Astrocyte (in vitro differentiated cells and primary cell): Measurements from ENCODE around the gene SYDE2. TPM values are rescaled to one million over a fixed set of nuclear protein-coding genes. Genes with fewer than 3 reads are reported as not detected.

Experiments used
- DNase-seq: peaks from one replicate; pipeline ENCODE4 v3.0.0-alpha.2; 2010; ENCODE audit warnings: low read depth
- FAIRE-seq: peaks from 2 replicates; lab custom pipeline; 2011; peaks lifted over from hg19 to GRCh38; lab: Jason Lieb, UNC
- H2AFZ ChIP-seq: 2 replicates; pipeline ENCODE4 v1.6.0; 2012; ENCODE audit warnings: low read depth, low read length, inconsistent platforms
- H3K27ac ChIP-seq: 2 replicates; pipeline ENCODE4 v1.5.1; 2011; ENCODE audit warnings: low read depth, low read length, inconsistent platforms
- H3K27me3 ChIP-seq: 2 replicates; pipeline ENCODE4 v1.6.0; 2011; ENCODE audit warnings: low read length, inconsistent platforms; ENCODE audit not compliant: insufficient read depth
- H3K36me3 ChIP-seq: 2 replicates; pipeline ENCODE4 v1.5.1; 2011; ENCODE audit warnings: low read length, inconsistent platforms; ENCODE audit not compliant: insufficient read depth
- H3K4me1 ChIP-seq: 2 replicates; pipeline ENCODE4 v1.5.1; 2011; ENCODE audit warnings: low read length, inconsistent platforms; ENCODE audit not compliant: insufficient read depth
- H3K4me2 ChIP-seq: 2 replicates; pipeline ENCODE4 v1.6.0; 2012; ENCODE audit warnings: low read length, inconsistent platforms
- H3K4me3 ChIP-seq: 2 replicates; pipeline ENCODE4 v1.5.1; 2011; ENCODE audit warnings: low read depth, mild to moderate bottlenecking, low read length, inconsistent platforms; ENCODE audit not compliant: insufficient read depth
- H3K79me2 ChIP-seq: 2 replicates; pipeline ENCODE4 v1.6.0; 2012; ENCODE audit warnings: mild to moderate bottlenecking, low read length, inconsistent platforms; ENCODE audit not compliant: insufficient read depth
- H3K9ac ChIP-seq: 2 replicates; pipeline ENCODE4 v1.6.0; 2012; ENCODE audit warnings: mild to moderate bottlenecking, low read length, inconsistent platforms
- H3K9me3 ChIP-seq: 2 replicates; pipeline ENCODE4 v1.5.1; 2012; ENCODE audit warnings: low read depth, mild to moderate bottlenecking, low read length, inconsistent platforms; ENCODE audit not compliant: insufficient read depth
- H4K20me1 ChIP-seq: 2 replicates; pipeline ENCODE4 v1.6.0; 2012; ENCODE audit warnings: low read length, inconsistent platforms; ENCODE audit not compliant: insufficient read depth
- H3K27ac Mint-ChIP-seq: one replicate; pipeline ENCODE4 v1.8.0; 2021; ENCODE audit warnings: mild to moderate bottlenecking, mixed read lengths; ENCODE audit not compliant: unreplicated experiment
- H3K27me3 Mint-ChIP-seq: one replicate; pipeline ENCODE4 v1.8.0; 2021; ENCODE audit warnings: low read depth, mixed read lengths; ENCODE audit not compliant: unreplicated experiment
- H3K36me3 Mint-ChIP-seq: one replicate; pipeline ENCODE4 v1.8.0; 2021; ENCODE audit warnings: low read depth, mixed read lengths; ENCODE audit not compliant: unreplicated experiment
- H3K4me1 Mint-ChIP-seq: one replicate; pipeline ENCODE4 v1.8.0; 2021; ENCODE audit warnings: low read depth, mixed read lengths; ENCODE audit not compliant: unreplicated experiment
- H3K4me3 Mint-ChIP-seq: one replicate; pipeline ENCODE4 v1.8.0; 2021; ENCODE audit warnings: mild to moderate bottlenecking, moderate library complexity, mixed read lengths; ENCODE audit not compliant: unreplicated experiment
- H3K9me3 Mint-ChIP-seq: one replicate; pipeline ENCODE4 v1.8.0; 2021; ENCODE audit warnings: mild to moderate bottlenecking, mixed read lengths; ENCODE audit not compliant: unreplicated experiment
- EZH2 ChIP-seq: IDR thresholded peaks from 2 replicates; pipeline ENCODE4 v1.6.1; 2012; ENCODE audit warnings: mild to moderate bottlenecking, low read length, inconsistent platforms; ENCODE audit not compliant: insufficient read depth
- total RNA-seq: library from RNA; stranded (reverse); gene quantifications from 2 replicates; pipeline ENCODE4 v1.2.1, GENCODE V29; 2021
- TF ChIP-seq, protein P1 (sequence below): IDR thresholded peaks from 2 replicates; pipeline ENCODE4 v1.5.1; 2011; ENCODE audit warnings: low read depth, mild to moderate bottlenecking, inconsistent platforms, low read length, moderate library complexity; ENCODE audit not compliant: insufficient read depth

Gene SYDE2
- total RNA-seq, 1 donor from 2014 or later, result 9.9 TPM

DNA sequence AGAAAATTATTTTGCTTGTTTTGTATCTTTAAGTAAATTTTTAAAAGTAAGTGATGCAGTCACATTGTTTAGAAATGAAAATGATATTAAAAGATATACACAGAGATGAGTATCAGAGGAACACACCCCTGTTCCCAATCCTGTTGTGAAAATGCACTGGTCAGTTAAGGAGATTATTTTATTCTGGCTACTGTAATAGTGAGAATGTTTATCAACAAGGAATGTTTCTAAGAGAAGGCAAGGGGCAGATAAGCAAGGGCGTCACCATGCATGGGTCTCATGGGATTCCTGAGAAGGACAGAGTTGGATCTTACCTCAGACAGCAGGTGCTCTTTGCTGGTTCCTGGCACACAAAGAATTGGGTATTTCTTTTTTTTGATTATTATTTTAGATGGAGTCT is 36.8 kb upstream of the SYDE2 start:
- peaks cover 13% of the 10 kb centered on the region for H3K4me1 Mint-ChIP-seq

DNA sequence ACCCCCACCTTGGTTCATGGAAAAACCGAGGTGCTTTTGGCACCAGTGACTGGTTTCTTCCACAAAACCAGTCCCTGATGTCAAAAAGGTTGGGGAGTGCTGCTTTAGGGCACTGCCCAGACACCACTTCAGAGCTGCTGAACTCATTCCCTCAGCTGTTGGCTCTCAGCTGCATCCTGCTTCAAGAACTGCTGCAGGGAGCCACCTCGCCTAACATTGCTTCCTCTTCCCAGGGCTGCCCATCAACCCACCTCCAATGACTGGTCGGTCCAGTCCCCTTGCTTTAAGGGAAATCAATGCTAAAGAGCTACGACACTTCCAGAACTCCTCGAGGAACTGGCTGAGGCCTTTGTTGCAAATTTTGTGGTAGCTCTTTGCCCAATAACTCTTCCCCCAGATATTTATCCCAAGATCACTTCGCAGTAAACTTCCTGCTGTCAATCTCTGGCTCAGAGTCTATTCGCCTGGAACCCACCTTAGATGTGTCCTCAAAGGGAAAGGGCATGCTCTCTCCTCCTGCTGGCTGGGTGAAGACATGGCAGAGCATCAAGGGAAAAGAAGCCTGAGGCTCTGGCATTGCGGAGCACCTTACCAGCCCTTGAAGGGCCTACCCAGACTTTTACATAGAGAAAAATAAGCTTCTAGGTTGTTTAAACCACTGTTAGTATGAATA is 29.6 kb upstream of the SYDE2 start:
- no peaks in the 10 kb centered on the region for H3K9me3 Mint-ChIP-seq
- no peak overlapping the region for H3K4me3 Mint-ChIP-seq
- H3K4me1 Mint-ChIP-seq, result peaks cover 8% of the 10 kb centered on the region
- peaks cover 7% of the 10 kb centered on the region for H3K27me3 Mint-ChIP-seq
- DNase-seq, result no peak
- Histone ChIP-seq H3K4me1 (no peaks in the 10 kb centered on the region), H3K4me2 (no peak overlapping the region), H3K9me3 (no peaks in the 10 kb centered on the region), H3K9ac (no peak overlapping the region), H2AFZ (no peak overlapping the region), H3K27ac (no peak overlapping the region), H3K36me3 (no peaks in the 10 kb centered on the region), H3K27me3 (no peaks in the 10 kb centered on the region), H3K79me2 (no peaks in the 10 kb centered on the region), H4K20me1 (no peaks in the 10 kb centered on the region), H3K4me3 (no peak overlapping the region)
- TF ChIP-seq, protein P1, sequence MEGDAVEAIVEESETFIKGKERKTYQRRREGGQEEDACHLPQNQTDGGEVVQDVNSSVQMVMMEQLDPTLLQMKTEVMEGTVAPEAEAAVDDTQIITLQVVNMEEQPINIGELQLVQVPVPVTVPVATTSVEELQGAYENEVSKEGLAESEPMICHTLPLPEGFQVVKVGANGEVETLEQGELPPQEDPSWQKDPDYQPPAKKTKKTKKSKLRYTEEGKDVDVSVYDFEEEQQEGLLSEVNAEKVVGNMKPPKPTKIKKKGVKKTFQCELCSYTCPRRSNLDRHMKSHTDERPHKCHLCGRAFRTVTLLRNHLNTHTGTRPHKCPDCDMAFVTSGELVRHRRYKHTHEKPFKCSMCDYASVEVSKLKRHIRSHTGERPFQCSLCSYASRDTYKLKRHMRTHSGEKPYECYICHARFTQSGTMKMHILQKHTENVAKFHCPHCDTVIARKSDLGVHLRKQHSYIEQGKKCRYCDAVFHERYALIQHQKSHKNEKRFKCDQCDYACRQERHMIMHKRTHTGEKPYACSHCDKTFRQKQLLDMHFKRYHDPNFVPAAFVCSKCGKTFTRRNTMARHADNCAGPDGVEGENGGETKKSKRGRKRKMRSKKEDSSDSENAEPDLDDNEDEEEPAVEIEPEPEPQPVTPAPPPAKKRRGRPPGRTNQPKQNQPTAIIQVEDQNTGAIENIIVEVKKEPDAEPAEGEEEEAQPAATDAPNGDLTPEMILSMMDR, result no peak
- TF ChIP-seq EZH2, result no peak
- no peak overlapping the region for H3K27ac Mint-ChIP-seq
- H3K36me3 Mint-ChIP-seq, result no peaks in the 10 kb centered on the region
- FAIRE-seq, result no peak

More for the DNA sequence above, 36.8 kb upstream of the SYDE2 start:
- H3K36me3 ChIP-seq, result no peaks in the 10 kb centered on the region
- H3K9me3 ChIP-seq, result no peaks in the 10 kb centered on the region
- H3K27me3 ChIP-seq, result no peaks in the 10 kb centered on the region
- FAIRE-seq (no peak), DNase-seq (no peak)
- peaks cover 2% of the 10 kb centered on the region for H3K4me1 ChIP-seq
- H3K79me2 ChIP-seq, result no peaks in the 10 kb centered on the region
- H3K27ac Mint-ChIP-seq, result no peak overlapping the region
- no peak overlapping the region for H3K4me2 ChIP-seq
- peaks cover 3% of the 10 kb centered on the region for H3K9me3 Mint-ChIP-seq
- H3K9ac ChIP-seq, result no peak overlapping the region
- no peaks in the 10 kb centered on the region for H3K36me3 Mint-ChIP-seq
- peaks cover 4% of the 10 kb centered on the region for H3K27me3 Mint-ChIP-seq
- no peaks in the 10 kb centered on the region for H4K20me1 ChIP-seq
- H3K4me3 ChIP-seq, result no peak overlapping the region
- no peak overlapping the region for H3K4me3 Mint-ChIP-seq
- H2AFZ ChIP-seq, result no peak overlapping the region
- no peak overlapping the region for H3K27ac ChIP-seq
- TF ChIP-seq, protein P1, result no peak
- no peak for TF ChIP-seq EZH2

DNA sequence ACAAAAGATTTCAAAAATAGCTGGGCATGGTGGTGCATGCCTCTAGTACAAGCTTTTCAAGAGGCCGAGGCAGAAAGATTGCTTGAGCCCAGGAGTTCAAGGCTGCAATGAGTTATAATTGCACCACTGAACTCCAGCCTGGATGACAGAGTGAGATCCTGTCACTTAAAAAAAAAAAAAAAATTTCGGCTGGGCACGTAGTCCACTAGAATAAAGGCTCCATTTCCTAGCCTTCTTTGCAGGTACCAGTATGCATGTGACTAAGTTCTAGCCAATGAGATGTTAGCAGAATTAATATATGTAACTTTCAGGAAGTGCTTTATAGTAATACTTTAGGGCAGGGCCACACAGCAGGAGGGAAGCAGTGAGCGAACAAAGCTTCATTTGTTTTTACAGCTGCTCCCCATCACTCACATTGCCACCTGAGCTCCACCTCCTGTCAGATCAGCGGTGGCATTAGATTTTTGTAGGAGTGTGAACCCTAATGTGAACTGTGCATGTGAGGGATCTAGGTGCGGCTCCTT is 28.8 kb upstream of the SYDE2 start:
- no peaks in the 10 kb centered on the region for H3K9me3 Mint-ChIP-seq
- H3K4me2 ChIP-seq, result no peak overlapping the region
- no peaks in the 10 kb centered on the region for H3K36me3 ChIP-seq
- no peak for FAIRE-seq
- H3K36me3 Mint-ChIP-seq, result no peaks in the 10 kb centered on the region
- H3K27me3 Mint-ChIP-seq, result peaks cover 7% of the 10 kb centered on the region
- peaks cover 13% of the 10 kb centered on the region for H3K4me1 Mint-ChIP-seq
- H3K4me3 ChIP-seq, result no peak overlapping the region
- DNase-seq, result no peak
- H2AFZ ChIP-seq, result no peak overlapping the region
- H3K4me1 ChIP-seq, result no peaks in the 10 kb centered on the region
- H3K9ac ChIP-seq, result no peak overlapping the region
- H3K27ac Mint-ChIP-seq, result no peak overlapping the region
- H4K20me1 ChIP-seq, result no peaks in the 10 kb centered on the region
- no peaks in the 10 kb centered on the region for H3K27me3 ChIP-seq
- H3K9me3 ChIP-seq, result no peaks in the 10 kb centered on the region
- no peak overlapping the region for H3K27ac ChIP-seq
- H3K79me2 ChIP-seq, result no peaks in the 10 kb centered on the region
- TF ChIP-seq, protein P1, result no peak
- no peak for TF ChIP-seq EZH2
- H3K4me3 Mint-ChIP-seq, result no peak overlapping the region
